ENCODE data around the gene SUB1.
"Not testable (repeated sequence)": the region's sequence is repeated elsewhere in the genome, so short reads cannot be mapped to it uniquely, and the experiment has no call there.

SUB1 gene

DNA sequence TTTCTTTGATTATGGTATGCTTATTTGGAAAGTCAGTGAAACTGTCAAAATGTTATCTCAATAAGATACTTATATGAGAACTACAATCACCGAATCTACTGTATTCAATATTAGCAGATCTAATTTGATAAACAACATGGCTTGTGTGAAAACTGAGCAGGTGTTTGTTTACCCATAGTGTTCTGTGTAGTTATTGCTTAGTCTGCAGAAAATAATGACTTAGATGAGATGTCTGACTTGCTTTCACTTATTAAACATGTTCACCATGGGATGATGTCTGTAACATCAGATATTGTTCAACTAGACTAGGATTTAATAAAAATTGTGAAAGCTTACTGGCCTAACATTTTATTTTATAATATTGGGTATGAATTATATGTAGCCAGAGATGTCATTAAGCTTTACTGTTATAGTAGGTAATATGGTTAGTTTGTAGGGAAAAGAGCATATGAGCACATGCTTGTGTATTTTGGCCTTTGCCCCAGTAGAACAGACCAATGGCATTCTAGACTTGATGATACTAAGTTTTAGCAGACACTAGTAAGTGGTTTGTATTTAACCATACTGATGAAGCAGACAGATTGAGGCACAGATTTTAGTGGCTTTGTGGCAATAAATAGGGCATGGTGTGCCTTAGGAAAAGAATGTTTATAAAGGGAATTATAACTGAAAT, 16.4 kb downstream of the SUB1 start:
- no peak for DNase-seq

DNA sequence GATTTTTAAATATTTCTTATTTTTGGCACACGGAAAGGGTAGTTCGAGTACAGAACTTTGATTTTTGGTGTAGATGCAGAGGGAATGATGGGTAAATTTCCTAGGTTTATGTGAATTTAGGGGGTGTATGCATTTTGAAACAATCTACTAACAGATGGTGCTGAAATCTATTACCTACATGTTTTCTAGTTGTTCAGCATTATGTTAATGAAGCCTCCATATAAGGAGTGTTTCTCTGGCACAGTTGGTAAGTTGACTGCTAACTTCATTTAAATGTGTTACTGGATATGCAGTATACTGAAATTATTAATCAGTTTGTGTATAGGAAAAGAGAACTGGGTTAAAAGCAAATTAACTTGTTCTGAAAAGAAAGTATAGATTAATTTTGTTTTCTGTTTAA, 17.5 kb downstream of the SUB1 start:
- no peak for DNase-seq

DNA sequence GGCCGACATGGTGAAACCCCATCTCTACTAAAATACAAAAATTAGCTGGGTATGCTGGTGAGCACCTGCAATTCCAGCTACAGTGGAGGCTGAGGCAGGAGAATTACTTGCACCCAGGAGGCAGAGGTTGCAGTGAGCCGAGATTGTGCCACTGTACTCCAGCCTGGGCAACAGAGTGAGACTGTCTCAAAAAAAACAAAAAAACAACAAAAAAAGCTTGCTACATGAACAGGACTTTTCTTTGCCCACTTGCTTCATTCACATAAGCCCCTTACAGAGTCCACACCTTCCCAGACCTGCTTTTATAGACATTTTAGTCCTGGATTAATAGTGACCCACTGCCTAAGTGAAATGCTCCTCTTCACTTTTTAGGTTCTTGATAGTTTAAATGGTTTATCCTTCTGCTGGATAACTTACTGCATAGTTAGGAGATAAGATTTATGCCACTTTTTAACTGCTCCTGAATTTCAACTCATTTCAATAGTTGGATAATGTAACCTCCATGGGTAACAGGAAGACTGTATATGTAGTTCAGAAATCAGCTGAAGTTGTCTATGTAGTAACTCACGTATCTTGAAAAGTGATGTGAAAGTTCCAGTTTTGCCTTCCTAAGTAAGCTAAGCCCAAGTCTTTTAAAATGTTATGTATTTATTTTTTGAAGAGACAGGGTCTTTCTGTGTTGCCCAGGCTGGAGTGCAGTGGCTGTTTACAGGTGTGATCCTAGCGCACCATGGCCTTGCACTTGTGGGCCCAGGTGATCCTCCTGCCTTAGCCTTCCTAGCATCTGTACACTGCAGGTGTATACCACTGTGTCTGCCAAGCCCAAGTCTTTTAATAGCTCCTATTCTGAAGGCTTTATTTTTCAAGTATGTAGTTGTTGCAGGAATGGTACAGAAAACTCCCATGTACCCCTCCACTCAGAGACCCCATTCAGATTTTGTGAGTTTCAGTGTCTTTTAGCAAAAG, 19.7 kb downstream of the SUB1 start:
- DNase-seq = no peak

DNA sequence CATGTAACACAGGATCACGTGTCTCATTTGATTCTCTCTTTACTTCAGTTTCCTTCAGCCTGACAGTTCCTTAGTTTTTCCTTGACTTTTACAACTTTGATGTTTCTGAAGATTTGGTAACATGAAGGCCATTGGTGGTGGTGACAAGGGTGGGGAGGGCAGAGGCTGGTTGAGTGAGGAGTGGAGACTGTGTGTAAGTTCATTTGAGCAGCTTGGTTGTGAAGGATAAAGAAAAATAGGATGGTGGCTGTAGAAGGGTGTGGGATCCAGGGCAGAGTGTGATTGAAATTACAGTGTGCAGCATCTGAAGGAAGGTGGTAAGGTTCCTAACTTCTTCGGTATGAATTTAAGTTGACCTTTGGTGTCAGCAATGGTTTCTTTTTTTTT, 20.4 kb downstream of the SUB1 start:
- no peak for DNase-seq

DNA sequence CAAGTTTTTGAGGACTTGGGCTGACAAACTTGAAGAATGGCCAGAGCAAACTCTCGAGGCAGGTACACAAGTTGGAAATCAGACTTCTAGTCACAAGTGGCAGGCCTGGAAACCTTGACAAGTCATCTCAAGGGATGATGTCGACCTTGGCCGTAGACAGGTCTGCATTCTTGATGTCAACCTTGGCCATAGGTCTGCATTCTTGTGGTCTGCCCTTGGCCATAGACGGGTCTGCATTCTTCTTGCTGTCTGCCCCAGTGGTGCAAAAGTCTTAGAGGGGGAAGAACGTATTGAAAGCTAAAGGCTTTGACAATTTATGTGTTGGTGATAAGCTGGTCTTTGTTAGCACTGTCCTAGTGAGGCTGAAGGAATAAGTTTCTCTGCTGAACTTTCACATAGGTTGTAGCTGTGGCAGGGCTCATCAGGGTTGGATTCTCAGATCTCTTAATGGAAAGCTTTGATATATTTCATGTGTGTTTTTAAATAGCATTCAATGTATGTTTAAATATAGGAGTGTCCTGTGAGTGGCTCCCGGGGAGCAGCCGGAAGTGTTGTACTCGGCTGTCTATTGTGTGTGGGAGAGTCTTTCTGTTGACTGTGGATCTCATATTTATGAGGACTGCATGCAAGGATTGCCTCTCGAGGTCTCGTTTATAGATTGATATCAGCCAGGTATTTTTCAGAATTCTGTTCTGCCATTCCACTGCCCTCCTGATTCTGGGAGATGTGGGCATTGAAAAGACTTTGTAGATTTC, 27.0 kb downstream of the SUB1 start:
- DNase-seq = no peak

DNA sequence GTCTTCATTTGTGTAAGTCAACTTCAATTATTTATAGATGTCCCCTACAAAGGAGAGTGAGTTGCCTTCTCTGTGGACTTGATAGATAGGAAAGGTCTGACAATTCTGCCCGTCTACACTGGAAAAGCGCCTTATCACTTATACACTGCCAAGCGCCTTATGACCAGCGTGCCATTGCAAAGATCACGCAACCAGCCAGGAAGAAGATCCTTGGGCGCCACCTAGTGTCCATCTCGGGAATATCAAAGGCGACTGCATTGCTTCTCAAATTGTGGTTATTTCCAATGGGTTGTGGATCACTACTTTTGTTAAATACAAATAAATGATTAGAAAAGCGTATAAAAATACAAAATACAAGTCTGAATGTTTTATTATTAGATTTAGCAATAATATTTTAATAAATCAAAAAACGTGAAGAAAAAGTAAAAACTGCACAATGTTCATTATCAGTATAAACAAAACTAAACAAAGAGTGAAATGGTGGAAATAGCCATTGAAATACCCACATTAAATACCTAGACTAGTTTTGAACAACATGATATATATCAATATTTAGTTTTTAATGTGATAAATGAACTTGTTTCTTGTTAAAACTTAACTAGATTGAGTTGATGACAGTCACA, 27.8 kb downstream of the SUB1 start:
- DNase-seq = peak; percentile 86

DNA sequence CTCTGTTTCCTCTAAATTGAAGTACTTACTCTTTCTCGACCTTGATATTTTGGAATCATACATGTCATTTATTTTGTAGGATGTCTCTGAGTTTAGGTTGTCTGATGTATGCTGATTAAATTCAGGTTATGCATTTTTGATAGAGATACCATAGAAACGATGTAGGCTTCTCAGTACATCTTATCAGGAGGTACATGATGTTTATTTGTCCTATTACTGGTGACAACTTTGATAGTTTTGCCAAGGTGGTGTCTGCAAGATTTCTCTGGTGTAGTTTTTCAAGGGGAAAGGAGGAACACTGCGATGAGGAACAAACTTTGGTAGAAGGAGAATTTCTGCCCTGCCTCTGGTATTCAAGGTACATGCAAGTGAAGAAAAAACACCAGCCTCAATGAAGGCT, 29.9 kb downstream of the SUB1 start:
- DNase-seq = no peak

DNA sequence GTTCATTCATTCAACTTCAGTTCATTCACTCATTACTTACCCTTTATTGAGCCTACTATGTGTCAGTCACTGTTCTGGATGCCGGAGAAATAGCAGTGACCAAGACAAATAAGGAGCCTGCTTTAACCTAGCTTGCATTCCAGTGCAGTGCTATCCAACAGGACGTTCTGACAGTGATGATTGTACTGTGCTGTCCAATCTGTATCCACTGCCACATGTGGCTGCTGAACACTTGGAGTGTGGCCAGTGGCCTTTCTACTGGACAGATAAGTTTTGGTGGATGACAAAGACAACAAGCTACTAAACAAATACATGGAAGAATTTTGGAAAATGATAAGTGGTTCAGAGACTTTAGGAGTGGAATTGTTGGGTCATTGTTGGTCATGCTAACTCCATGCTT, 33.6 kb downstream of the SUB1 start:
- no peak for DNase-seq

DNA sequence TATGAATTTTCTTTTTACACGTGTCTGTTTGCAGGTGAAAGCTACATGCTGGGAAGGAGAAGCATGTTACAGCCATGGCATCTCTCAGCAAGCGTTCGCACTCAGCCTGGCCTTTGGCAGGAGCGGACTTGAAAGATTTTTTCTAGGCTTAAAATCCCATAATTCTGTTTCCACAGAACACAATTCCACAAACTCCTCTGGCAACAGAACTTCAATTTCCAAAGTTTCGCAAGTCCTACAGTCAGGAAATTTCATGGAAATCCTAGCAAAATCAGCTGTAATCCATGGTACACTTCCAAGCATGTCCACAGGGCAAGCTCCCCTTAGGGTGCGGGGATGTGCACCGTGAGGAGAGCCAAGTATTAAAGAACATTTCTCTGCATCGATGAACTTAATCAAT, 35.9 kb downstream of the SUB1 start:
- DNase-seq = no peak

DNA sequence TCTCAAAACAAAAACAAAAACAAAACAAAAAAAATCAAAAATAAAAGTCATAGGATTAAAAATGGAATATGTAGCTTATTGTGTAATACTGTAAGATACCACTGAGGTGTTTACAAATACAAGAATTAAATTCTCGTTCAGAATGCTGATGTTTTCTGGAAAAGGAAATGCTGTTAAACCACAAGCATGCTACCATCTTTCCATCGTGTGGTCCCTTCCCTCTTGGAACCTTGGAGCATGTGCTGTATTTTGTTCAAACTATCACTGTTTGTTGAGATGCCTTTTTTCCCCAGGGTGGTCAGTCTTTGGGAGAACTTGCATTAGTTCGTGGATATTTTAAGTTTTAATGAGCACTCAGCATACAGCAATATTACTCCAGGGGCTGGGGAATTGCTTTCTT, 39.7 kb downstream of the SUB1 start:
- no peak for DNase-seq

DNA sequence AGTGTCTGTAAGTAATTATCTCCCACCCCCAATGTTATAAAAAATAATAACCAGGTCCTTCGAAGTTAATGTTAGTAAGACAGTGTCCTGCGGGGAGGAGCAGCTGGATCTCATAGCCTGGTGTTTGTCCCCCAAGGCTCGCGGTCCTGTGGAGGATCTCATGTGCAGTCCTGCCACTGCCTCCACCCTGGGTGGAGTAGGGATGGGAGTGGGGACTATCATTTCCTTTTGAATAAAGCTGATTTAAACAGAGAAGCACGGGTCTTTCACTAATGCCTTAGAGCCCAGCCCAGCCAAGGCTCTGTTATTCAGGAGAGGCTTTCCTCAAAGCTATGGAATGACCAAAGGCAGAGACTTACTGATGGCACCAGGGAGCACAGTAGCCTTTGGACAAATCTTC, 40.2 kb downstream of the SUB1 start:
- DNase-seq = no peak

DNA sequence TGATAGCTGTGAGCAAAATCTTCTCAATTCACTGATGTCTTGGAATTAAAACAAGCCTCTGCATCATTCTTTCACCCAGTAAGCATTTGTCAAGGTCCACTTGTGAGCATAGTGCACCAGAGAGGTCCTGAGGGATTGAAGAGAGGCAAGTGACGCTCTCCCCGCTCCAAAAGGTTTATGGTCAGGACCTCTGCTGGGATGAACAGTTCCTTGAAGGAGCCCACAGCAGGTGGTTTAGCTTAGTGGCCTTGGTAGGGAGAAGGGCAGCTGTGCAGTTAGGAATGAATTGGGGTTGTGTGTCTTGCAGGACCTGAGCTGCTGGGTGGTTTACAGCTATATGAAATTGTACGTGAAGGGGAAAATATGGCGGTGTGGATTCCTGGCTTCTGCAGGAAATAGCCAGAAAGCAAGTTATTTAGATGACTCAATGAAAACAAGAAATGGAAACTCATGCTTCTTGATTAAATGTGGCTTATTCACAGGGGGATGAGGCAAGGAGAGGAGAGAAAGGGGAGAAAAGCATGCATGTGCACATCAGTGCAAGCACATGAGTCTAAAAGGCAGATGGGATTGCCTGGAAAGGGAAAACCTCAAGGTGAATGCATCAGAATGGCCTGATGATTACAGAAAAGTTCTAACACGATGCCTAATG, 42.0 kb downstream of the SUB1 start:
- DNase-seq = no peak

DNA sequence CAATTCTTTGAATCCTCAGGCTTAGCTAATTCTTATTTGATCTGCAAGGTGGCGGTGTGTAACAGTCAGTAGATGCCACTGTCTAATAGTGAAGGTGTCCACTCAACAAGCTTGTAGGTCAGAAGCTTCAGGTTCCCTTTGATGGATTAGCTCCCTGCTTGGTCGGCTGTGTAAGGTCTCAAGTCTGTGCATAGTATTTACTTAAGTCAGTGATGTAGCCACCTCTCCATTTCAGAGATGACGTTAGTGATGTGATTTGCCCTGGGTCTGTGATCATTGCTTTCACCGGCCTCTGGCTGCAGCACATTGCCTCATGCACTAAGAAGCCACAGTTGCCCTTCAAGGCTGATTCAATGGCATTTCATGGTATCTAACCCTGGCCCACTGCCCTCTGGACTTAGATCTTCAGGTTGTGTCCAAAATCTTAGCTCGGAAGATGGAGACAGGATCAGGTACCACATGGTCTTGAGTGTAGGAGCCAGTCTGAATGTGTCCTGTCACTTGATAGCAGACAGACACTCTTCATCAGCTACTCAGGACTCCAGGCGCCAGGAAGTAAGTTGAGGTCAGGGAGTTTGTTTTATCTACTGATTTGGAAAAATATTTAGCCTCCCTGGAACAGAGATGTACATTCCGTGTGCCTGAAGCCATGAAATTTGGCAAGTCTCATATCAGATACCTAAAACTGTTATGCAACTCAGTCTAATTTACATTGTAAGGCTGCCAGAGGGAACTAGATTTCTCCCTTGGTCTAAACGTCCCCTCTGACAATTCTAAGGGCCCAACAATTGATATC, 42.9 kb downstream of the SUB1 start:
- DNase-seq = no peak

DNA sequence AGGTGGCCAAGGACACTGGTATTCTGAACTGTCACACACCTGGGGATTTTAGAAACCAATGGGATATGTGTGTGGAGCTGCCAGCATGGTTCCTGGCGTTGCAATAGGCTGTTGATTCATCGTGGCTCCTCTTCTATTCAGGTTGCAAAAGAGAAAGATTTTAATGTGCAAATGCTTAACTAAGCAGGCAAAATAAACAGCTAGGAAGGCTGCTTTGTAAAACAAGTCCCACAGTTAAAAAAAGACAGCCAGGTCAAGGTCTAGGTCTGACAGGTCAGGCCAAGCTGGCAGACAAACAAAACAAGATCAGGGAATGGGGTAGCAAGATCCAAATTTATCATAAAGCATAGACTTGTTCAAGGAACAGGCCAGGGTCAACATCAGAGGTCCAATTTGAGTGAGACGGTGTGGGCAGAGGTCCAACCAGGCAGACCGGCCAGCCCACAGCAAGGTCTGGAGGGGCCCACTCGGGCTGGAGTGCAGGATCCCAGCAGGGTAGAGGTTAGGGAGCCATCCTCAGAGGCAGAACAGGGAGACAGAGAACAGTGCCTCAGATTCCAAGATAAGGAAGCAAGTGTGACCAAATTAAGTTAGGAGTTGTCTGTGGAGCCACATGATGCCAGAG, 45.6 kb downstream of the SUB1 start:
- no peak for DNase-seq

DNA sequence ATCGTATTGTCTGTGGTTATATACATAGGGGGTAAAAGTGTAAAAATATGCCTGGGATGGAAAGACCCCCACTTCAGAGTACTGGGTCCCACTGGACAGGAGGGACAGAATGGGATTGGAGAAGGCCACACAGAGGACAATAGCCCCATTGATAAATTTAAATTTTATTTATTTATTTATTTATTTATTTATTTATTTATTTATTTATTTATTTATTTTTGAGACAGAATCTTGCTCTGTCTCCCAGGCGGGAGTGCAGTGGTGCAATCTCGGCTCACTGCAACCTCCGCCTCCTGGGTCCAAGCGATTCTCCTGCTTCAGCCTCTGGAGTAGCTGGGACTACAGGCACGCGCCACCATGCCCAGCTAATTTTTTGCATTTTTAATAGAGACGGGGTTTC, 47.7 kb downstream of the SUB1 start:
- DNase-seq = not testable (repeated sequence)

DNA sequence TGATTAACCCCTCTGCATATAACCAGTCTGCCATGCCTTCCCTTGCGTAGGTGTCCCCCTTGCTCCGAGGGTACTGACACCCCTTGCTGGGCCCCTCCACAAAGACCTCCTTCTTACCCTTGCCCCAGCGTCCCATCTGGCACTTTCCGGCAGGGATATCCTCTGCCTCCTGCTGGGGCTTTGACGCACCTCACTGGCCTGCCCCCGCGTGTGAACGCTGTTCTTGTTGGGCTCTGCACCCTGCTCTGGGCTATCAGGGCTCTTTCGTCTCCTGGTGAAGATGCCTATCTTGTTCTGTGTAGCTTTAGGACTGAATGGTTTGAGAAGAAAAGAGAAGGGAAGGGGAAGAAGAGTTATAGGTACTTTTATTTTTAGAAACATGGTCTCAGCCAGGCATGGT, 53.0 kb downstream of the SUB1 start:
- no peak for DNase-seq

DNA sequence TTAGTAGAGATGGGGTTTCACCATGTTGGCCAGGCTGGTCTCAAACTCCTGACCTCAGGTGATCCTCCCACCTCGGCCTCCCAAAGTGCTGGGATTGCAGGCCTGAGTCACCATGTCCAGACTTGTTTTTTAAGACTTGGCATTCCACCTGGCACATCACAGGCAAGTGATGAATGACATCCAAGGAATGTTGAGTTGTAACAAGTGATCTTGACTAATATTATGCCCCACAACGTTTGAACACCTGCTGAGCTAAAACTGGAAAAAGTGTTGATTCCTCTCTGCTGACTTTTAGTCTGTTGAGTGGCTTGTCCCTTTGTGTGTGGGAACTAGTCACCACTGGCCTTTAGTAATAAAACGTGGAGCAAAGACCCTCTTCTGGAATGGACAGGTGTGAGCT, 54.6 kb downstream of the SUB1 start:
- DNase-seq = no peak

DNA sequence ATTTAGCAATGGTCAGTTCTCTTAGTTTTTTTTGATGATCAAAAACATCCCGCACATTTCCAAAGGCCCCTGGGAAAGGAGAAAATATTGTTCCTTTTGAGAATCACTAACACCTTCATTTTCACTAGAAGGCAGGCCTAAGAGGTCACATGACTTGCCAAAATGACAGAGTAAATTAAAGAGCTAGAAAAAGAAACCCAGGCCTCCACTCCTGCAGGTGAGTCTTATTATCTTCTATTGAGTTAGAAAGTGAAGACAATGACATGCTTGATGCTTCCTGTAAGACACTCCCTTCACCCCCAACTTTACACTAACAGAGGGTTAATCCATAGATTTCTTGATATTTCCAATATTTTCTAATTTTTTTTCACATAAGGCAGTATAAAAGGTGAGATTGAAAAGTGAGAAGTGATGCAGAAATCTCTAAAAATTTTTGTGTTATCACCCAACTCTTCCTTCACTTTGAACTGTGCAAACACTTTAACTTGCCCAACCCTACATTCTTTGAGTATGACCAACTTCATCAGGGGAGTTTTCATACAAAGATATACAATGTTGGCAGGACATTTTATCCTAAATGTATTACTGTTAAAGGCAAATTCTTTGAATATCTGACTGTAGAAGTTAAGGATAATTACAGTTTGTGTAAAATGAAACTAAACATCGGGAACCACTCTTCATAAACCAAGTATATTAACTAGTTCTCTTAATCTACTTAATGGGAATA, 57.1 kb downstream of the SUB1 start:
- no peak for DNase-seq

DNA sequence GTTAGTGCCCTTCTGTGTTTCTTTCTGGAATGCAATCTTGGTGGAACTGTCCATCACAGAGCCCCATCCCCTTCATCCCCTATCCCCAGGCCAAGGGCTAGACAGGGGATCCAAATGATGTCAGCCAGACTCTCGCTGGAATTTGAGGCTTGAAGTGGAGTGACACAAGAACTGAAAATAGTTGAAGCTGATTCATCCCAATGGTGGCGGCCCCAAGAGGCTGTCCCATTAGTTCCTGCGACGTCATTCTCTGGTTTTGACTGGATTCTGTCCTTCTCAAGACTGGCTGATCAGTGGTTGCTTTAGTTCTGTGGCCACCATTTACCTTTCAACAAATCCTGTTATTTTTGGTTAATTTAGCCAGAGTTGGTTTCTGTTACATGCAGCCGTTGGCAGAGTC, 59.9 kb downstream of the SUB1 start:
- no peak for DNase-seq

Measured in activated T-cell treated with anti-CD3 and anti-CD28 coated beads, Interleukin-2, amount 50 U/mL, for 1 hour (primary cell).